ENCODE measurements around the gene SNPH. TPM values are rescaled to one million over a fixed set of nuclear protein-coding genes. Genes with fewer than 3 reads are reported as not detected.

Gene SNPH
- total and polyA plus RNA-seq, 2 of the 4 experiments (the other 2 are of a cell fraction) = 3.1 to 4.5 TPM

DNA sequence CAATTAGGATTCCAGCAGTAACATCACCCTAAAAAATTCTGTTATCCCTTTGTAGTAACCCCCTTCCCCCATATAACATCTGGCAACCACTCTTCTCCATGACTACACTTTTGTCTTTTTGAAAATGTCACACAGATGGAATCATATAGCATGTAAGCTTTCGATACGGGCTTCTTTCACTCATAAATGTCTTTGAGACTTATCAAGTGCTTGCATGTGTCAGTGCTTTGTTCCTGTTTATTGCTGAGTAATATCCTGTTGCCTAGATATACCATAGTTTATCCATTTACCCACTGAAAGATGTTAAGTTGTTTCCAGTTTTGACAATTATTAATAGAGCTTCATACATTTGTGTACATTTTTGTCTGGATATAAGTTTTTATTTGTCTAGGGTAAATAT is 10.4 kb upstream of the SNPH start:
- no peak for ATAC-seq (ENCODE audit: low read depth)
- Histone ChIP-seq H3K9me1 (ENCODE audit: insufficient read depth, low read length) (no peaks in the 10 kb centered on the region), H3K23ac (ENCODE audit: low read depth, low read length) (no peak overlapping the region), H4K91ac (ENCODE audit: insufficient read depth, low read depth, low read length) (no peak overlapping the region), H3K4ac (ENCODE audit: low read depth, low read length) (no peak overlapping the region), H3K4me2 (ENCODE audit: low read depth, low read length) (no peak overlapping the region), H3K79me1 (ENCODE audit: low read depth in 1 of 2, low read length in 2 of 2) (no peaks in the 10 kb centered on the region), H2AK5ac (ENCODE audit: low read depth, low read length) (no peak overlapping the region), H3K36me3 (ENCODE audit: control insufficient read depth, insufficient read depth, low read length) (no peaks in the 10 kb centered on the region), H3K4me3 (ENCODE audit: insufficient read depth, low read depth, low read length) (no peak overlapping the region), H3K14ac (replicated peaks; ENCODE audit: low read depth, low read length) (no peak overlapping the region), H2BK5ac (ENCODE audit: low read depth, low read length, poor library complexity, severe bottlenecking) (no peak overlapping the region), H3K27me3 (ENCODE audit: control insufficient read depth, insufficient read depth, low read length) (peaks cover 12% of the 10 kb centered on the region), H4K5ac (ENCODE audit: low read depth, low read length) (no peak overlapping the region), H3K27ac (ENCODE audit: insufficient read depth, low read length) (no peak overlapping the region), H4K8ac (ENCODE audit: low read depth in 2 of 2, low read length in 2 of 2) (no peak overlapping the region), H3K9ac (ENCODE audit: low read depth, low read length) (no peak overlapping the region), H2BK20ac (ENCODE audit: low read depth, low read length) (no peak overlapping the region), H3K9me3 (ENCODE audit: control insufficient read depth, insufficient read depth, low read length) (no peaks in the 10 kb centered on the region), H4K20me1 (ENCODE audit: insufficient read depth, low read length) (no peaks in the 10 kb centered on the region), H3K4me1 (ENCODE audit: control insufficient read depth, insufficient read depth, low read length) (no peaks in the 10 kb centered on the region), H2AFZ (replicated peaks; ENCODE audit: low read length, poor library complexity) (no peak overlapping the region), H2AK9ac (replicated peaks; ENCODE audit: low read depth, low read length, poor library complexity) (no peak overlapping the region), H2BK15ac (ENCODE audit: low read depth, low read length) (no peak overlapping the region), H3K18ac (ENCODE audit: low read depth, low read length) (no peak overlapping the region), H3K56ac (ENCODE audit: extremely low read depth, insufficient read depth, low read length) (no peak overlapping the region), H2BK120ac (ENCODE audit: low read depth, low read length) (no peak overlapping the region)
- WGBS, 2 experiments (ENCODE audit: extremely low coverage in 2 of 2, insufficient read length in 1 of 2) = no CpG with 5 or more reads among the region's 2 CpGs
- intact Hi-C loops (cut with micrococcal nuclease) (no loop called here), in situ Hi-C loops (cut with MboI; ENCODE audit: low sequenced_read_pairs) (no loop called here), dilution Hi-C loops (cut with HindIII; ENCODE audit: low sequenced_read_pairs, unreplicated experiment) (no loop called here)
- DNase-seq = no peak
- no TSS peak for BruUV-seq (replicated peaks)
- TF ChIP-seq RFX5 (IDR thresholded peaks at IDR 0.05; ENCODE audit: low read depth, low read length) (no peak), RCOR1 (IDR thresholded peaks at IDR 0.05; ENCODE audit: insufficient replicate concordance, low read length) (no peak), RAD21 (IDR thresholded peaks at IDR 0.05; ENCODE audit: low read length) (no peak), CHD1 (IDR thresholded peaks at IDR 0.05; ENCODE audit: low read depth, low read length) (no peak), CEBPB (IDR thresholded peaks at IDR 0.05; ENCODE audit: low read depth, low read length) (no peak), BHLHE40 (IDR thresholded peaks at IDR 0.05; ENCODE audit: low read depth, low read length) (no peak), MXI1 (IDR thresholded peaks at IDR 0.05; ENCODE audit: borderline replicate concordance, low read depth, low read length) (no peak), NFE2L2 (IDR thresholded peaks at IDR 0.05; ENCODE audit: low read depth, low read length) (no peak), POLR2A (IDR thresholded peaks at IDR 0.05; ENCODE audit: low read depth, low read length) (no peak), FOS (IDR thresholded peaks at IDR 0.05; ENCODE audit: low read depth, low read length) (no peak), MAZ (IDR thresholded peaks at IDR 0.05; ENCODE audit: borderline replicate concordance, low read depth, low read length) (no peak), MAFK (IDR thresholded peaks at IDR 0.05; ENCODE audit: low read depth, low read length) (no peak), SMC3 (IDR thresholded peaks at IDR 0.05; ENCODE audit: low read depth, low read length) (no peak)
- TF ChIP-seq, protein P1, sequence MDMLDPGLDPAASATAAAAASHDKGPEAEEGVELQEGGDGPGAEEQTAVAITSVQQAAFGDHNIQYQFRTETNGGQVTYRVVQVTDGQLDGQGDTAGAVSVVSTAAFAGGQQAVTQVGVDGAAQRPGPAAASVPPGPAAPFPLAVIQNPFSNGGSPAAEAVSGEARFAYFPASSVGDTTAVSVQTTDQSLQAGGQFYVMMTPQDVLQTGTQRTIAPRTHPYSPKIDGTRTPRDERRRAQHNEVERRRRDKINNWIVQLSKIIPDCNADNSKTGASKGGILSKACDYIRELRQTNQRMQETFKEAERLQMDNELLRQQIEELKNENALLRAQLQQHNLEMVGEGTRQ (IDR thresholded peaks at IDR 0.05; ENCODE audit: low read depth, low read length) = no peak
- TF ChIP-seq, protein P2, sequence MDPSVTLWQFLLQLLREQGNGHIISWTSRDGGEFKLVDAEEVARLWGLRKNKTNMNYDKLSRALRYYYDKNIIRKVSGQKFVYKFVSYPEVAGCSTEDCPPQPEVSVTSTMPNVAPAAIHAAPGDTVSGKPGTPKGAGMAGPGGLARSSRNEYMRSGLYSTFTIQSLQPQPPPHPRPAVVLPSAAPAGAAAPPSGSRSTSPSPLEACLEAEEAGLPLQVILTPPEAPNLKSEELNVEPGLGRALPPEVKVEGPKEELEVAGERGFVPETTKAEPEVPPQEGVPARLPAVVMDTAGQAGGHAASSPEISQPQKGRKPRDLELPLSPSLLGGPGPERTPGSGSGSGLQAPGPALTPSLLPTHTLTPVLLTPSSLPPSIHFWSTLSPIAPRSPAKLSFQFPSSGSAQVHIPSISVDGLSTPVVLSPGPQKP (IDR thresholded peaks at IDR 0.05; ENCODE audit: borderline replicate concordance, low read depth, low read length) = no peak
- TF ChIP-seq, protein P3, sequence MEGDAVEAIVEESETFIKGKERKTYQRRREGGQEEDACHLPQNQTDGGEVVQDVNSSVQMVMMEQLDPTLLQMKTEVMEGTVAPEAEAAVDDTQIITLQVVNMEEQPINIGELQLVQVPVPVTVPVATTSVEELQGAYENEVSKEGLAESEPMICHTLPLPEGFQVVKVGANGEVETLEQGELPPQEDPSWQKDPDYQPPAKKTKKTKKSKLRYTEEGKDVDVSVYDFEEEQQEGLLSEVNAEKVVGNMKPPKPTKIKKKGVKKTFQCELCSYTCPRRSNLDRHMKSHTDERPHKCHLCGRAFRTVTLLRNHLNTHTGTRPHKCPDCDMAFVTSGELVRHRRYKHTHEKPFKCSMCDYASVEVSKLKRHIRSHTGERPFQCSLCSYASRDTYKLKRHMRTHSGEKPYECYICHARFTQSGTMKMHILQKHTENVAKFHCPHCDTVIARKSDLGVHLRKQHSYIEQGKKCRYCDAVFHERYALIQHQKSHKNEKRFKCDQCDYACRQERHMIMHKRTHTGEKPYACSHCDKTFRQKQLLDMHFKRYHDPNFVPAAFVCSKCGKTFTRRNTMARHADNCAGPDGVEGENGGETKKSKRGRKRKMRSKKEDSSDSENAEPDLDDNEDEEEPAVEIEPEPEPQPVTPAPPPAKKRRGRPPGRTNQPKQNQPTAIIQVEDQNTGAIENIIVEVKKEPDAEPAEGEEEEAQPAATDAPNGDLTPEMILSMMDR (conservative IDR thresholded peaks at IDR 0.05; ENCODE audit: low read depth, low read length) = no peak
- CTCF ChIA-PET = no interaction called here
- POLR2A ChIA-PET (ENCODE audit: unreplicated experiment) = no interaction called here

Data from IMR-90 (cell line).